A673 (cell line): ENCODE results near the gene INKA1. TPM values are rescaled to one million over a fixed set of nuclear protein-coding genes. Genes with fewer than 3 reads are reported as not detected.

Source experiments
- BruUV-seq: library from RNA; stranded (reverse); fragments of 400-500 nt; replicated peaks from 2 replicates; lab custom pipeline; 2021; lab: Mats Ljungman, UMichigan
- CTCF ChIA-PET: fragments of 300-600 bp; sonication (Branson Sonifier 250); formaldehyde crosslinking; loops from one replicate; lab custom pipeline; 2022; ENCODE audit warnings: antibody characterized with exemption; lab: Charles Lee
- POLR2A ChIA-PET: fragments of 300-600 bp; sonication (Branson Sonifier 250); formaldehyde crosslinking; loops from one replicate; lab custom pipeline; 2022; ENCODE audit warnings: antibody characterized with exemption; ENCODE audit not compliant: low non-redundant PET; lab: Charles Lee
- DNase-seq: peaks from one replicate; pipeline ENCODE4 v3.0.0-alpha.2; 2015; ENCODE audit warnings: low spot score
- H3K27ac ChIP-seq: fragments of 200-600 bp; sonication (generic); 2 replicates; pipeline ENCODE4 v1.5.1; 2016; ENCODE audit warnings: mixed run types, low read depth, mild to moderate bottlenecking, mixed read lengths, antibody characterized with exemption, low read length; ENCODE audit not compliant: poor library complexity, severe bottlenecking
- H3K27me3 ChIP-seq: fragments of 200-600 bp; sonication (generic); replicated peaks from 2 replicates; pipeline ENCODE4 v1.6.1; 2017; ENCODE audit warnings: mixed run types, low read depth, mild to moderate bottlenecking, mixed read lengths, antibody characterized with exemption, low read length; ENCODE audit not compliant: insufficient read depth, poor library complexity
- H3K36me3 ChIP-seq: fragments of 200-600 bp; sonication (generic); 2 replicates; pipeline ENCODE4 v1.6.1; 2016; ENCODE audit warnings: mixed run types, mild to moderate bottlenecking, mixed read lengths, antibody characterized with exemption, low read length; ENCODE audit not compliant: insufficient read depth, poor library complexity, severe bottlenecking
- H3K4me1 ChIP-seq: fragments of 200-600 bp; sonication (generic); 2 replicates; pipeline ENCODE4 v1.6.1; 2017; ENCODE audit warnings: mixed run types, mild to moderate bottlenecking, mixed read lengths, antibody characterized with exemption, low read length; ENCODE audit not compliant: insufficient read depth, poor library complexity, severe bottlenecking
- H3K4me3 ChIP-seq: fragments of 200-600 bp; sonication (generic); 2 replicates; pipeline ENCODE4 v1.5.1; 2016; ENCODE audit warnings: low read depth, mixed run types, mild to moderate bottlenecking, mixed read lengths, low read length; ENCODE audit not compliant: poor library complexity, severe bottlenecking
- H3K9me3 ChIP-seq: fragments of 200-600 bp; sonication (generic); 2 replicates; pipeline ENCODE4 v1.6.1; 2016; ENCODE audit warnings: mixed run types, low read depth, mild to moderate bottlenecking, mixed read lengths, antibody characterized with exemption, low read length; ENCODE audit not compliant: poor library complexity, severe bottlenecking
- CTCF ChIP-seq: fragments of 300-800, 200-600 bp; sonication (generic); conservative IDR thresholded peaks from 2 replicates; pipeline ENCODE4 v1.5.1; 2017; ENCODE audit warnings: low read depth, mild to moderate bottlenecking, antibody characterized with exemption, low read length, moderate library complexity, mixed read lengths
- EZH2 ChIP-seq: fragments of 200-600 bp; sonication (generic); IDR thresholded peaks from 2 replicates; pipeline ENCODE4 v1.6.1; 2017; ENCODE audit warnings: borderline replicate concordance, low read depth, mild to moderate bottlenecking, mixed read lengths, antibody characterized with exemption, low read length; ENCODE audit not compliant: poor library complexity, severe bottlenecking
- intact Hi-C: fragments of 100-400 bp; cut with micrococcal nuclease; formaldehyde crosslinking; loops from one replicate; pipeline ENCODE4 v1.10.0; 2022; ENCODE audit not compliant: unreplicated experiment
- total RNA-seq: library from RNA; stranded (reverse); gene quantifications from 2 replicates; pipeline ENCODE4 v1.2.3, GENCODE V29; 2021

The INKA1 gene
- total RNA-seq, 1 experiment from 2014 or later = 7.1 TPM

- DNase-seq = no peak
- CTCF ChIA-PET = no interaction called here
- intact Hi-C loops = no loop called here
- TF ChIP-seq CTCF = no peak
- TF ChIP-seq EZH2 = no peak
- POLR2A ChIA-PET = no interaction called here
- Histone ChIP-seq H3K9me3 (no peaks in the 10 kb centered on the region), H3K27ac (no peak overlapping the region), H3K4me1 (no peaks in the 10 kb centered on the region), H3K36me3 (no peaks in the 10 kb centered on the region), H3K4me3 (no peak overlapping the region), H3K27me3 (no peaks in the 10 kb centered on the region)
- BruUV-seq = no TSS peak
Observed at GRCh38 chr3:49757197-49757596, 45.9 kb upstream of the INKA1 start.

GRCh38 chr3:49759226-49759625 is 43.8 kb upstream of the INKA1 start:
- intact Hi-C loops = no loop called here
- no peaks in the 10 kb centered on the region for H3K27me3 ChIP-seq
- no peak for DNase-seq
- ChIA-PET POLR2A (no interaction called here), CTCF (no interaction called here)
- TF ChIP-seq CTCF (no peak), EZH2 (no peak)
- no peaks in the 10 kb centered on the region for H3K9me3 ChIP-seq
- no TSS peak for BruUV-seq
- no peaks in the 10 kb centered on the region for H3K36me3 ChIP-seq
- H3K4me3 ChIP-seq = no peak overlapping the region
- H3K4me1 ChIP-seq = no peaks in the 10 kb centered on the region
- H3K27ac ChIP-seq = no peak overlapping the region

- DNase-seq = no peak
- intact Hi-C loops = no loop called here
- no peaks in the 10 kb centered on the region for H3K9me3 ChIP-seq
- POLR2A ChIA-PET = no interaction called here
- H3K4me3 ChIP-seq = no peak overlapping the region
- BruUV-seq = no TSS peak
- no peak overlapping the region for H3K27ac ChIP-seq
- H3K27me3 ChIP-seq = no peaks in the 10 kb centered on the region
- TF ChIP-seq EZH2 (no peak), CTCF (no peak)
- no peaks in the 10 kb centered on the region for H3K4me1 ChIP-seq
- no peaks in the 10 kb centered on the region for H3K36me3 ChIP-seq
- CTCF ChIA-PET = no interaction called here
Observed at GRCh38 chr3:49761661-49762060, 41.4 kb upstream of the INKA1 start.

- no peaks in the 10 kb centered on the region for H3K36me3 ChIP-seq
- no TSS peak for BruUV-seq
- H3K27me3 ChIP-seq = no peaks in the 10 kb centered on the region
- ChIA-PET CTCF (no interaction called here), POLR2A (no interaction called here)
- H3K4me3 ChIP-seq = no peak overlapping the region
- no peaks in the 10 kb centered on the region for H3K9me3 ChIP-seq
- TF ChIP-seq CTCF = no peak
- no peak for TF ChIP-seq EZH2
- DNase-seq = no peak
- H3K4me1 ChIP-seq = no peaks in the 10 kb centered on the region
- H3K27ac ChIP-seq = no peak overlapping the region
- intact Hi-C loops = no loop called here
Observed at GRCh38 chr3:49763981-49764380, 39.1 kb upstream of the INKA1 start.
